Loucy (cell line): ENCODE results near the gene SRD5A1.

Source experiments
- CTCF ChIP-seq: fragments of 200-600 bp; sonication (generic); conservative IDR thresholded peaks from 2 replicates; pipeline ENCODE4 v1.5.1; 2014; ENCODE audit warnings: mild to moderate bottlenecking, antibody characterized with exemption, low read length
- EZH2phosphoT487 ChIP-seq: fragments of 200-600 bp; IDR thresholded peaks from 2 replicates; pipeline ENCODE4 v1.6.1; 2018; ENCODE audit warnings: antibody characterized with exemption, mild to moderate bottlenecking, moderate library complexity, borderline replicate concordance

GRCh38 chr5:6699357-6699756 is 66.1 kb downstream of the SRD5A1 start:
- TF ChIP-seq CTCF (no peak), EZH2phosphoT487 (no peak)
